Myocyte (in vitro differentiated cells): ENCODE data around the gene MEGF8. TPM values are rescaled to one million over a fixed set of nuclear protein-coding genes. Genes with fewer than 3 reads are reported as not detected.

Experiments
- DNase-seq: peaks from one replicate; pipeline ENCODE4 v3.0.0-alpha.2; 2012; ENCODE audit warnings: low read depth
- total RNA-seq: library from RNA; depleted of rRNA; stranded (reverse); fragments of >200 nt; gene quantifications from 2 replicates; pipeline ENCODE4 v1.2.3, GENCODE V29; 2014

MEGF8 gene
- total RNA-seq, 1 donor from 2014 or later: 24.6 TPM

DNA sequence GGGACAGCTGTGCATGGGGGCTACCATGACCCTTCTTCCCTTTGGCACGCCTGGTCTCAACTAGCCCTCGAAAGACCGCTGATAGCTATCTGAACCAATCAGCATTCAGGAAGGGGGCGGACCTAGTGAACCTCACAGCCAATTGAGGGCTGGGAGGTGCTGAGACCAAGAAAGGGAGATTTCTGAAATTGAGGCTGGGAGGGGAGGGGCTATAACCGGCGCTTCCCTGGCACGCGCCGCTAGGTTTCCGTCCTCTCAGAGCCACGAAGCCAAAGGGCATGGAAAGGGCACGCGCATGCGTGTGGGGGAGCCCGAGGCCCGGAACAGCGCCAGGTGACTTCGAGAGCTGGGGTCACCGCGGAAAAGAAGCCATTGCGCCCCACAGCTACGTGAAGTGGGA lies 18.8 kb upstream of the MEGF8 start:
- DNase-seq: no peak

GRCh38 chr19:42309686-42310085 lies 15.7 kb upstream of the MEGF8 start:
- DNase-seq: no peak

DNA sequence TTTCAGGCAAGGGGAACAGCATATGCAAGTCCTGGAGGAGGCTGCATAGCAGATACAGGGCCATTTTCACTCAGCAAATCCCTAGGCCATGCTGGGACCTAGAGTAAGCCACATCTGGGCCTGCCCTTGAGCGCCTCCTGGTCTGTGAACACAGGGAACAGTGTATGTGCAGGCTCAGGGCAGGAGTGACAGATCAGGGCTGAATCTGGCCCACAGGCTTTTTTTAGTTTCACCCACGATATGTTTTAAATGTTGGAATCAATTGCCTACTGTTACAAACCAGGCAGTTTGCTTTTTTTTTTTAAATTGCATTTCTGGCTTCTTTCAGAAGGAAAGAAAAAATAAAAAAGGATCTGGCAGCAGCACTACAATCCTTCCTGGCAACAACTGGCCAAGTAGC lies 13.8 kb upstream of the MEGF8 start:
- DNase-seq: no peak

GRCh38 chr19:42312370-42312769 lies 13.1 kb upstream of the MEGF8 start:
- no peak for DNase-seq

DNA sequence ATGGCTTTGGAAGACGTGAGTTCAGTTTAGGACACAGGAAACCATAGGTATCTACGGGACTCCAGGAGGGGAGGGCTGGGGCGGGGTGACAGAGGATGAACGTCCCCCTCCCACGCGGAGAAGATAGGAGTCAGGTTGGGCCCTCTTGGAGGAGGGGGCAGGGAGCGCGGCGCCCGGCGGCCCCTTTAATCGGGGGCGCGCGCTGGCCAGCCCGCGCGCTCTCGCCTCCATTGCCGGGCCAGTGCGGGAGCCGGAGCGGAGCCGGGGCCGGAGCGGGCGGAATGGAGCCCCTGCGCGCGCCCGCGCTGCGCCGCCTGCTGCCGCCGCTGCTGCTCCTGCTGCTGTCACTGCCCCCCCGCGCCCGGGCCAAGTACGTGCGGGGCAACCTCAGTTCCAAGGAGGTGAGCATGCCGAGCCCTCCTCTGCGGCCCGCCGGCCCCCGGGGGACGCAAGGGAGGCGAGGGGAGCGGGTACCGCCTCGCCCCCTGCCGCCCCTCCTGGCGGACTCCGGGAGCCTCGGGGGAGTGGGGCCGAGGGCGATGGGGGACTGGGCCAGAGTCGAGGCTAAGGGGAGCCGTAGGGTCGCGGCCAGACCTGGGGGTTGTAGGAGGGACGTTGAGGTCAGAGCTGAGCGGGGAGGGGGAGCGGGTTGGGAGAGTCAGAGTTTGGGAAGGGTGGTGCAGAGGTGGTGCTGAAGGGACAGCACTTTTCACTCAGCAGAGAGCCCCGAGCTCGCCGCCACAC lies 12.2 kb upstream of the MEGF8 start, which contains the start of gene TMEM145:
TMEM145 (plus strand) TSS at position 214 of the 744 bp plus-strand sequence; CDS start at position 282, 68 bp downstream.
- peak; percentile 64 for DNase-seq

DNA sequence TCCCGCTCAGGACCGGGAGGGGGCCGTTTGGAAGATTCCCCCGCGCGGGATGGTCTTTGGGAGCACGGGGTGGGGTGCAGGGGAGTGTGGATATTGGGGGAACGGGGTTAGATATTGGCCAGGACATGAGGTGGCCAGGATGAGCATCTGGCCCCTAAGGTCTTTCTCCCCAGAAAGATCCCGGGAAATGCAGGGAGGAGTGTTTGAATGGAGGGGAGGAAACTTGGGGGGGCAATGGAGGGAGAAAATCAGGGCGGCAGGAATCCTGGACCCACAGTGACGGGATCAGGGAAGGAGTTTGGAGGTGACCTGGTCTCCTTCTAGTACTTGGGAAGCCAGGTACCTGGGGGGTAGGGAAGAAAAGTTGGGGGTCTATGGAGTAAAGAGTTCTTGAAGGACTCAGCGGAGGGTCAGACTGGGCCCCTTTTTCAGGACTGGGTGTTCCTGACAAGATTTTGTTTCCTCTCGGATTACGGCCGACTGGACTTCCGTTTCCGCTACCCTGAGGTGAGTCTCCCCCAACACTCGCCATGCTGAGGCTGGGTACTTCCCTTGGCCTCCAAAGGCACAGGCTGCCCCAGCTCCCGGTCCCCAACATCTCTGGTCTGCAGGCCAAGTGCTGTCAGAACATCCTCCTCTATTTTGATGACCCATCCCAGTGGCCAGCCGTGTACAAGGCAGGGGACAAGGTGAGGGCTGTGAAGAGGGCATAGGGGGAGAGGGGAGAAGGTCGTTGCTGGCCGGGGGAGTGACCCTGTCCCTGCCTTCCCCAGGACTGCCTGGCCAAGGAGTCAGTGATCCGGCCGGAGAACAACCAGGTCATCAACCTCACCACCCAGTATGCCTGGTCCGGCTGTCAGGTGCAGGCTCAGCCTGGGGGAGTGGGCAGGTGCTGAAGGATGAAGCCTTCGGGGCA lies 11.3 kb upstream of the MEGF8 start:
- DNase-seq: no peak

GRCh38 chr19:42315024-42315423 lies 10.4 kb upstream of the MEGF8 start:
- no peak for DNase-seq

- peak; percentile 18 for DNase-seq
Measured at GRCh38 chr19:42316223-42317211, 8.9 kb upstream of the MEGF8 start.

GRCh38 chr19:42317535-42317934 lies 7.9 kb upstream of the MEGF8 start:
- DNase-seq: no peak

- DNase-seq: no peak
Measured at GRCh38 chr19:42322305-42322704, 3.1 kb upstream of the MEGF8 start.

DNA sequence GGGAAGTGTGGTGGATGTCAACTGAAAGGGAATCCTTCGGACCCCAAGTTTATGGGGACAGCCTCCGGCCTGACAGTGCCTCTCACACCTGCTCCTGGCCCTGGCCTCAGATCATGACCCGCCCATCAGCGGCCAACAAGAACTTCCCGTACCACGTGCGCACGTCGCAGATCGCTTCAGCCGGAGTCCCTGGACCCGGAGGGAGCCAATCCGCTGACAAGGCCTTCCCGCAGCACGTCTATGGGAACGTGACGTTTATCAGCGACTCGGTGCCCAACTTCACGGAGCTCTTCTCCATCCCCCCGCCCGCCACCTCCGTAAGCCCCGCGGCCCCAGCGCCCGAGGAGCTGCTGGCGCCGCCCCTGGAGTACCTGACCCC lies 2.0 kb upstream of the MEGF8 start:
- no peak for DNase-seq

DNA sequence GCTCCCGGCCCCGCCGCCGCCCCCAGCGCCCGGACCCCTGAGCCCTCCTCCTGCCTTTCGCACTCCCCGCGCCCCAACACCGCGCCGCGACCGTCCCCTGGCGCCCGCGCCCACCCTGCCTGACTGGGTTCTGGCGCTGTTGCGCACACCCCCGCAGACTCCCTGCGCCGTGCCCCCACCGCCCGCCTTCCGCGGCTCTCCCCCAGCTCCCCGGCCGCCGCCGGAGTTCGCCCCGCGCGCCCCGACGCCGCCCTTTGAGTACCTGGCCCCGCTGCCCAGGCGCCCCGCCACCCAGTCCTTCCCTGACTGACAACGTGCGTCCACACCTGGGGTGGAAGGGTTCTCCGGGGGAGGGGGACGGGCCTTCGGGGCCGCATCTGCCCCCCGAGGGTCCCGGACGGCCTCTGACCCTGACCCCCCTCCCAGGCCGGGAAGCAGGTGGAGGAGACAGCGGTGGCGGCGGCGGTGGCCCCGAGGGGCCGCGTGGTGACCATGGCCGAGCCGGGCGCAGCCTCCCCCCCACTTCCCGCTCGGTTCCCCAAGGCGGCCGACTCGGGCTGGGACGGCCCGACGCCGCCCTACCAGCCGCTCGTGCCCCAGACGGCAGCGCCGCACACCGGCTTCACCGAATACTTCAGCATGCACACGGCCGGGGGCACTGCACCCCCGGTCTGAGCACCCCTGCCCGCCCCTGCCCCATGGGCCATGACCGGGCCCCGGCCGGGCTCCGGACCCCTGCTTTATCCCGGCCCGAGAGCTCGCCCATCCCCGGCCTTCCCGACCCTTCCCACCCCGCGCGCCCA lies 1.4 kb upstream of the MEGF8 start:
- DNase-seq: no peak

DNA sequence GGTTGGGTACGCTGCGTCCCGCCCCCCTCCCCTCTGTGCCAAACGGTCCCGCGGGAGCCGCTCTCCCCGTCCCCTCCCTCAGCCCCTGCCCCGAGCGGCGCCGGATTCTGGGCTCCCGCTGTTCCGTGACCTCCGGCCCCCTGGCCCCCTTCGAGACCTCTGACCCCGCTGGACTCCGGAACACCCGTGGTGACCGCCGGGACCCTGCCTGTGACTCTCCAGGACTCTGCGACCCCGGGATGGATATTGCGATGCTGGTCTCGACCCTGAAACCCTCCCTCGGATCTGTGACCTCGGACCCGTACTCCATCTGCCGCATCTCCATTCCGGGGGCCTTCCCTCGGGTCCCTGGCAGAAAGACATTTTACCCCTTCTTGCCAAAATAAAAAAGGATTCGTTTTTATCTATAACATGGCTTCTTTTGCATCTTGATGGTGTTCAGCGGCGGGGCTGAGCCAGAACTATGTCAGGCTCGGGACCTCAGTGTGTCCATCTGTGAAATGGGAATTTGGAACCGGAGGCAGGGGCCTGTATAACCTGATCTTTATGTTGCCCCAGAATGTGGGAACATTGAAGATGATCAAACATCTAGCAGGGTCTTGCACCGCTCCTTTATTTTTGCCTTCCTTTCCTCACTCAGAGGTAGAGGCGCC lies 654 bp upstream of the MEGF8 start:
- DNase-seq: no peak

GRCh38 chr19:42325896-42326771 lies 699 bp downstream of the MEGF8 start:
- DNase-seq: peak; percentile 61

GRCh38 chr19:42326969-42327368 lies 1.5 kb downstream of the MEGF8 start:
- DNase-seq: no peak

GRCh38 chr19:42327381-42327780 lies 1.9 kb downstream of the MEGF8 start:
- DNase-seq: no peak

DNA sequence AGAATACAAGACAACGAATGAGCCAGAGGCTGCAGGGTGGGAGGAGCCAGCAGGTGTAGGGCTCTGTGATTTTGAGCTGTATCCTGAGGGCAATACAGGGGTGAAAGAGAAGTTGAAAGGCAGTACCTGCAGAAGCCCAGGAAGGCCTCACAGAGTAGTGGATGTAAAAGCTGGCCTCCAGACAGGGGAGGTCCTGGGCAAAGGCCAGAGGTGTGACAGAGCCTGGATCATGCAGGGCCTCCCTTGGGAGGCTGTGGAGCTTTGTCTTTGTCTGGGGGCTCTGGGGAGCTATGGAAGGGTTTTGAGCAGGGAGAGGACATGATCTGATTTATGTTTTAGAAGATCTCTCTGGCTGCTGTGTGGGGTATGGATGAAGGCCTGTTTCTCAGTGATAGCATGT lies 2.7 kb downstream of the MEGF8 start:
- DNase-seq: no peak

DNA sequence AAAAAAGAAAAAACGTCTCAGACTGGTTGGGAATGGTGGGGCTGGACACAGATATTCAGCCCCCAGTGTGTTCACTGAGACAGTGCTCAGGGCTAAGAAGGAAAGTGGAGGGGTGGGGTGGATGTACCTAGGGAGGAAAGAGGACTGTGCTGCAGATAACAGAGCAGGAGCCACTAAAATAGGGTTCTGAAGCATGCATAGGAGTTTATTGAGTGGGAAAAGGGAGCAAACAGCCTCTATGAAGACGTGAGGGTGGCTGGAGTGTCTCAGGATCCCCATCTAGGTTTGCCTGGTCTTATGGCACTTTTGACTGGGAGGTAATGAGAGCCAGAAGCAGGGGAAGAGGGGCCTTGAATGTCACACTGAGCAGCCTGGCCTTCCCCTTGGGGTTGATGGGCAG lies 3.4 kb downstream of the MEGF8 start:
- no peak for DNase-seq

DNA sequence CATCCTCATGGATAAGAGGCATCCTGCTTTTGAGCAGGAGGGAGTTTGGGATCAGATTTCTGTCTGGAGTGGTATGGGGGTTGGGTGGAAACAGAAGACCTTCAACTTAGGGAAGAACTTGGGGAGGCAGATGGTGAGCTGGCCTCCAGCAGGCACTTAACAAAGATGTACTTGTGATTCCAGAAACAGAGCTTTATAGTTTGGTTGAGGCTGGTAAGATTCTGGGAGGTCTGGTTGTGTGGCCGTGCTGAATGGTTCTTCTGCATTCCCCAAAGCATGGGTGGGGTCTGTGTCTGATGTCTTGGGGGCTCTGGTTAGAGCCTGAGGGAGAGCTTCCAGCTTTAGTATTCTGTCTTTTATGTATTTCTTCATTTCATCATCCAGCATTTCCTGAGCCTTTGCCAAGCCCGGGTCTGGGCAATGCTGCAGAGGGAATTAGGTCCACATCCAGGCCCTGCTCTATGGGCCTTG lies 4.8 kb downstream of the MEGF8 start:
- DNase-seq: no peak
